GM12878 (cell line): ENCODE measurements around the gene GSTCD. TPM values are rescaled to one million over a fixed set of nuclear protein-coding genes. Genes with fewer than 3 reads are reported as not detected.

Source experiments
- ATAC-seq: fragments of 200-7000 bp; cut with Tn5 transposase; 3 replicates; pipeline ENCODE4 v1.9.1; 2020; ENCODE audit warnings: mild to moderate bottlenecking, moderate library complexity
- BruUV-seq: library from RNA; stranded (reverse); fragments of 400-500 nt; replicated peaks from 2 replicates; lab custom pipeline; 2021; lab: Mats Ljungman, UMichigan
- CTCF ChIA-PET: fragments of 300-600 bp; sonication (Branson Sonifier 250); formaldehyde crosslinking; extraction: SDS; loops from one replicate; lab custom pipeline; 2021; ENCODE audit warnings: inconsistent platforms; lab: Yijun Ruan, JAX
- POLR2A ChIA-PET: fragments of 350-600 bp; formaldehyde crosslinking; extraction: SDS; loops from one replicate; lab custom pipeline; 2021; ENCODE audit warnings: inconsistent platforms; lab: Charles Lee
- RAD21 ChIA-PET: fragments of 300-600 bp; sonication (Branson Sonifier 250); formaldehyde crosslinking; loops from one replicate; lab custom pipeline; 2023; ENCODE audit warnings: antibody characterized with exemption; ENCODE audit not compliant: unreplicated experiment; lab: Charles Lee
- SMC1A ChIA-PET: fragments of 300-600 bp; sonication (Branson Sonifier 250); formaldehyde crosslinking; loops from one replicate; lab custom pipeline; 2023; ENCODE audit not compliant: unreplicated experiment, uncharacterized antibody; lab: Charles Lee
- DNase-seq: peaks from one replicate; pipeline ENCODE4 v3.0.0-alpha.2; 2011; ENCODE audit warnings: low read depth, low spot score
- FAIRE-seq: peaks from 3 replicates; lab custom pipeline; 2011; peaks lifted over from hg19 to GRCh38; lab: Jason Lieb, UNC
- H2AFZ ChIP-seq: 2 replicates; pipeline ENCODE4 v1.6.0; 2011; ENCODE audit warnings: low read depth, low read length, control low read depth; ENCODE audit not compliant: control insufficient read depth
- H3K27ac ChIP-seq: 2 replicates; pipeline ENCODE4 v1.5.1; 2011; ENCODE audit warnings: control low read depth; ENCODE audit not compliant: control insufficient read depth, insufficient read depth
- H3K27me3 ChIP-seq, 2 experiments: replicated peaks in 1 of 2; 2 replicates each; pipeline versions ENCODE4 v1.6.0 to v1.6.1; 2011; ENCODE audit warnings: low read length in 1 of 2; ENCODE audit not compliant: control insufficient read depth in 2 of 2, insufficient read depth in 2 of 2
- H3K36me3 ChIP-seq, 2 experiments: 2 replicates each; pipeline ENCODE4 v1.5.1; 2011; ENCODE audit warnings: low read length in 1 of 2; ENCODE audit not compliant: control insufficient read depth in 2 of 2, insufficient read depth in 2 of 2
- H3K4me1 ChIP-seq: 2 replicates; pipeline ENCODE4 v1.6.1; 2011; ENCODE audit warnings: mild to moderate bottlenecking, low read length, moderate library complexity, mixed read lengths; ENCODE audit not compliant: control insufficient read depth, insufficient read depth
- H3K4me2 ChIP-seq: 2 replicates; pipeline ENCODE4 v1.6.0; 2011; ENCODE audit warnings: control low read depth; ENCODE audit not compliant: control insufficient read depth, insufficient read depth
- H3K4me3 ChIP-seq: fragments of 200-600 bp; sonication (generic); 2 replicates; pipeline ENCODE4 v1.5.1; 2016
- H3K79me2 ChIP-seq: 2 replicates; pipeline ENCODE4 v1.6.0; 2011; ENCODE audit warnings: low read length; ENCODE audit not compliant: control insufficient read depth, insufficient read depth
- H3K9ac ChIP-seq: 2 replicates; pipeline ENCODE4 v1.8.0; 2011; ENCODE audit warnings: low read length, control low read depth, mixed read lengths; ENCODE audit not compliant: control insufficient read depth, insufficient read depth
- H3K9me3 ChIP-seq: replicated peaks from 3 replicates; pipeline ENCODE4 v1.5.1; 2011; ENCODE audit warnings: mild to moderate bottlenecking, low read length; ENCODE audit not compliant: control insufficient read depth, insufficient read depth
- H4K20me1 ChIP-seq: 2 replicates; pipeline ENCODE4 v1.6.0; 2011; ENCODE audit not compliant: control insufficient read depth, insufficient read depth
- BCL3 ChIP-seq: IDR thresholded peaks from 2 replicates; pipeline ENCODE4 v1.6.1; 2011; ENCODE audit warnings: borderline replicate concordance, low read depth, mild to moderate bottlenecking, moderate library complexity, low read length; ENCODE audit not compliant: insufficient read depth, poor library complexity, severe bottlenecking
- CEBPB ChIP-seq, 2 experiments: fragments of 150-350 bp in 1 of 2; IDR thresholded peaks; 2 replicates each; pipeline ENCODE4 v1.6.1; 2012 to 2014; ENCODE audit warnings: low read depth in 2 of 2, low read length in 2 of 2, borderline replicate concordance in 1 of 2, inconsistent platforms in 1 of 2
- HDAC2 ChIP-seq: fragments of 200-600 bp; sonication (generic); IDR thresholded peaks from 2 replicates; pipeline ENCODE4 v1.6.1; 2017
- MEF2A ChIP-seq: IDR thresholded peaks from 2 replicates; pipeline ENCODE4 v1.6.1; 2011; ENCODE audit warnings: low read depth, mild to moderate bottlenecking, low read length, moderate library complexity; ENCODE audit not compliant: insufficient read depth
- NFIC ChIP-seq: IDR thresholded peaks from 2 replicates; pipeline ENCODE4 v1.6.1; 2012; ENCODE audit warnings: low read depth, mild to moderate bottlenecking, inconsistent platforms, low read length, moderate library complexity
- NR2C2 ChIP-seq: IDR thresholded peaks from 2 replicates; pipeline ENCODE4 v1.6.1; 2011; ENCODE audit warnings: borderline replicate concordance, low read depth; ENCODE audit not compliant: control insufficient read depth, insufficient read length
- RBBP5 ChIP-seq: fragments of 200-600 bp; sonication (generic); conservative IDR thresholded peaks from 2 replicates; pipeline ENCODE4 v1.6.1; 2016
- SMARCA5 ChIP-seq: fragments of 450-650 bp; IDR thresholded peaks from 2 replicates; pipeline ENCODE4 v1.6.1; 2017; ENCODE audit warnings: mild to moderate bottlenecking
- SUPT20H ChIP-seq: IDR thresholded peaks from 2 replicates; pipeline ENCODE4 v1.6.1; 2011; ENCODE audit warnings: low read depth, mild to moderate bottlenecking, low read length, moderate library complexity, borderline replicate concordance; ENCODE audit not compliant: control insufficient read depth
- TAF1 ChIP-seq: IDR thresholded peaks from 2 replicates; pipeline ENCODE4 v1.6.1; 2011; ENCODE audit warnings: mild to moderate bottlenecking, low read depth, low read length, borderline replicate concordance
- TARDBP ChIP-seq: IDR thresholded peaks from 2 replicates; pipeline ENCODE4 v1.6.1; 2016; ENCODE audit warnings: borderline replicate concordance
- WRNIP1 ChIP-seq: IDR thresholded peaks from 2 replicates; pipeline ENCODE4 v1.6.1; 2011; ENCODE audit warnings: low read depth, low read length, improper control_type of control experiment, borderline replicate concordance
- ZBTB33 ChIP-seq: fragments of 450-650 bp; IDR thresholded peaks from 2 replicates; pipeline ENCODE4 v1.6.1; 2017; ENCODE audit warnings: mild to moderate bottlenecking
- ZNF274 ChIP-seq: IDR thresholded peaks from one replicate; pipeline ENCODE4 v1.8.0; 2011; ENCODE audit not compliant: insufficient read length, insufficient read depth
- in situ Hi-C: fragments of 300-500 bp; cut with MboI; formaldehyde crosslinking; loops from 9 replicates; pipeline ENCODE4 v1.14.3; 2018; ENCODE audit warnings: mixed read lengths
- intact Hi-C: fragments of 100-400 bp; cut with micrococcal nuclease; formaldehyde crosslinking; loops from one replicate; pipeline ENCODE4 v1.14.2; 2022; ENCODE audit not compliant: unreplicated experiment
- polyA plus RNA-seq, 11 experiments: library from polyadenylated mRNA; depleted of rRNA in 4 of 11; unstranded in 6 of 11; stranded (reverse) in 5 of 11; fragments of >200 nt; fragmentation: Nextera tagmentation in 4 of 11; fragmentation: Illumina TruSeq in 1 of 11; extraction: Ambion mirVana in 4 of 11; extraction: Trizol in 1 of 11; gene quantifications; 1 replicate in 1 of 11; 2 replicates in 10 of 11; pipeline versions ENCODE4 v1.2.1 to v1.2.3, GENCODE V29; 2011 to 2016; ENCODE audit warnings: inconsistent platforms in 2 of 11, missing spikeins in 2 of 11, low read depth in 1 of 11
- total RNA-seq, 4 experiments: library from RNA; depleted of rRNA in 3 of 4; stranded (reverse); fragments of >200 nt in 3 of 4; fragmentation: Illumina TruSeq in 1 of 4; extraction: Trizol in 1 of 4; gene quantifications; 2 replicates each; pipeline versions ENCODE4 v1.2.1 to v1.2.3, GENCODE V29; 2013 to 2021
- TF ChIP-seq, protein P1 (sequence below): fragments of 450-650 bp; IDR thresholded peaks from 2 replicates; pipeline ENCODE4 v1.6.1; 2014; ENCODE audit warnings: mild to moderate bottlenecking
- TF ChIP-seq, protein P2 (sequence below): fragments of 450-650 bp; IDR thresholded peaks from 2 replicates; pipeline ENCODE4 v1.6.1; 2016; ENCODE audit warnings: mild to moderate bottlenecking, moderate library complexity, borderline replicate concordance

Gene GSTCD
- total and polyA plus RNA-seq, 10 of the 15 experiments (the other 5 are each of a cell fraction or from before 2014, with no cell fraction given) = 4.3 to 28.4 (median 14.1) TPM

GRCh38 chr4:105785792-105786191, 77.2 kb downstream of the GSTCD start:
- no peaks in the 10 kb centered on the region for H3K4me1 ChIP-seq
- H3K4me3 ChIP-seq = no peak overlapping the region
- H3K79me2 ChIP-seq = no peaks in the 10 kb centered on the region
- in situ Hi-C loops (no loop called here), intact Hi-C loops (no loop called here)
- BruUV-seq = no TSS peak
- no peaks in the 10 kb centered on the region for H3K36me3 ChIP-seq
- CTCF ChIA-PET = no interaction called here
- DNase-seq (no peak), FAIRE-seq (no peak), ATAC-seq (no peak)
- RAD21 ChIA-PET = no interaction called here
- H3K27me3 ChIP-seq = no peaks in the 10 kb centered on the region
- H2AFZ ChIP-seq = no peak overlapping the region
- no peaks in the 10 kb centered on the region for H4K20me1 ChIP-seq
- POLR2A ChIA-PET = no interaction called here
- no peaks in the 10 kb centered on the region for H3K9me3 ChIP-seq
- SMC1A ChIA-PET = no interaction called here
- no peak overlapping the region for H3K4me2 ChIP-seq
- no peak overlapping the region for H3K9ac ChIP-seq
- no peak overlapping the region for H3K27ac ChIP-seq
- TF ChIP-seq ZNF274 = no peak
- TF ChIP-seq CEBPB (IDR thresholded peaks at IDR 0.05; ENCODE audit: borderline replicate concordance in 1 of 2, low read depth in 2 of 2, low read length in 2 of 2) = no peak
- no peak for TF ChIP-seq ZBTB33
- no peak for TF ChIP-seq SMARCA5
- no peak for TF ChIP-seq RBBP5
- TF ChIP-seq, protein P1, sequence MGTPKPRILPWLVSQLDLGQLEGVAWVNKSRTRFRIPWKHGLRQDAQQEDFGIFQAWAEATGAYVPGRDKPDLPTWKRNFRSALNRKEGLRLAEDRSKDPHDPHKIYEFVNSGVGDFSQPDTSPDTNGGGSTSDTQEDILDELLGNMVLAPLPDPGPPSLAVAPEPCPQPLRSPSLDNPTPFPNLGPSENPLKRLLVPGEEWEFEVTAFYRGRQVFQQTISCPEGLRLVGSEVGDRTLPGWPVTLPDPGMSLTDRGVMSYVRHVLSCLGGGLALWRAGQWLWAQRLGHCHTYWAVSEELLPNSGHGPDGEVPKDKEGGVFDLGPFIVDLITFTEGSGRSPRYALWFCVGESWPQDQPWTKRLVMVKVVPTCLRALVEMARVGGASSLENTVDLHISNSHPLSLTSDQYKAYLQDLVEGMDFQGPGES = no peak
- no peak for TF ChIP-seq MEF2A
- TF ChIP-seq NR2C2 = no peak
- TF ChIP-seq TAF1 = no peak
- no peak for TF ChIP-seq HDAC2
- TF ChIP-seq SUPT20H = no peak
- TF ChIP-seq, protein P2, sequence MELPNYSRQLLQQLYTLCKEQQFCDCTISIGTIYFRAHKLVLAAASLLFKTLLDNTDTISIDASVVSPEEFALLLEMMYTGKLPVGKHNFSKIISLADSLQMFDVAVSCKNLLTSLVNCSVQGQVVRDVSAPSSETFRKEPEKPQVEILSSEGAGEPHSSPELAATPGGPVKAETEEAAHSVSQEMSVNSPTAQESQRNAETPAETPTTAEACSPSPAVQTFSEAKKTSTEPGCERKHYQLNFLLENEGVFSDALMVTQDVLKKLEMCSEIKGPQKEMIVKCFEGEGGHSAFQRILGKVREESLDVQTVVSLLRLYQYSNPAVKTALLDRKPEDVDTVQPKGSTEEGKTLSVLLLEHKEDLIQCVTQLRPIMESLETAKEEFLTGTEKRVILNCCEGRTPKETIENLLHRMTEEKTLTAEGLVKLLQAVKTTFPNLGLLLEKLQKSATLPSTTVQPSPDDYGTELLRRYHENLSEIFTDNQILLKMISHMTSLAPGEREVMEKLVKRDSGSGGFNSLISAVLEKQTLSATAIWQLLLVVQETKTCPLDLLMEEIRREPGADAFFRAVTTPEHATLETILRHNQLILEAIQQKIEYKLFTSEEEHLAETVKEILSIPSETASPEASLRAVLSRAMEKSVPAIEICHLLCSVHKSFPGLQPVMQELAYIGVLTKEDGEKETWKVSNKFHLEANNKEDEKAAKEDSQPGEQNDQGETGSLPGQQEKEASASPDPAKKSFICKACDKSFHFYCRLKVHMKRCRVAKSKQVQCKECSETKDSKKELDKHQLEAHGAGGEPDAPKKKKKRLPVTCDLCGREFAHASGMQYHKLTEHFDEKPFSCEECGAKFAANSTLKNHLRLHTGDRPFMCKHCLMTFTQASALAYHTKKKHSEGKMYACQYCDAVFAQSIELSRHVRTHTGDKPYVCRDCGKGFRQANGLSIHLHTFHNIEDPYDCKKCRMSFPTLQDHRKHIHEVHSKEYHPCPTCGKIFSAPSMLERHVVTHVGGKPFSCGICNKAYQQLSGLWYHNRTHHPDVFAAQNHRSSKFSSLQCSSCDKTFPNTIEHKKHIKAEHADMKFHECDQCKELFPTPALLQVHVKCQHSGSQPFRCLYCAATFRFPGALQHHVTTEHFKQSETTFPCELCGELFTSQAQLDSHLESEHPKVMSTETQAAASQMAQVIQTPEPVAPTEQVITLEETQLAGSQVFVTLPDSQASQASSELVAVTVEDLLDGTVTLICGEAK = no peak
- no peak for TF ChIP-seq BCL3
- TF ChIP-seq NFIC = no peak
- no peak for TF ChIP-seq WRNIP1
- no peak for TF ChIP-seq TARDBP
